GM11168 (cell line): ENCODE measurements around the gene TAF11.
"Not testable (repeated sequence)": the region's sequence is repeated elsewhere in the genome, so short reads cannot be mapped to it uniquely, and the experiment has no call there.

Experiments
- in situ Hi-C: fragments of 300-500 bp; cut with MboI; formaldehyde crosslinking; loops from one replicate; pipeline ENCODE4 v1.12.0; 2022; ENCODE audit warnings: low sequenced_read_pairs; ENCODE audit not compliant: unreplicated experiment

TAF11 gene

DNA sequence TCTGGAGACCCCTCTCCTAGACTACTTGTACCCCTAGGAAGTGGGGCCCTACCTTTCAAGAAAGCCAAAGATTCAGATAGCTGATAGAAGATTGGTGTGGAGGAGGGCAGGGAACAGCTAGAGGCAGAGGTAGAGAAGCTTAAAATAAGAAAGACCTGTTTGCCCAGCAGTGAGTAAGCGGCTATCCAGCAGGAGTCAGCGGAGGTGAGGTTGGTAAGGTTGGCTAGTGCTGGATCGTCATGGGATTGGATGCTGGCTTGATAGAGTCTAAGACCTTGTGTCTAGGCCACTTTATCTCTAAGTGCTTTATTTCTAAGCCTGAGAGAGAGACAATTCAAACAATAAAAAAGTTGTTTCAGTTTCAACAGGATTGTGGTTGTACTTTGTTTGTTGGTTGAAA, 20.4 kb upstream of the TAF11 start:
- in situ Hi-C loops, result no loop called here

DNA sequence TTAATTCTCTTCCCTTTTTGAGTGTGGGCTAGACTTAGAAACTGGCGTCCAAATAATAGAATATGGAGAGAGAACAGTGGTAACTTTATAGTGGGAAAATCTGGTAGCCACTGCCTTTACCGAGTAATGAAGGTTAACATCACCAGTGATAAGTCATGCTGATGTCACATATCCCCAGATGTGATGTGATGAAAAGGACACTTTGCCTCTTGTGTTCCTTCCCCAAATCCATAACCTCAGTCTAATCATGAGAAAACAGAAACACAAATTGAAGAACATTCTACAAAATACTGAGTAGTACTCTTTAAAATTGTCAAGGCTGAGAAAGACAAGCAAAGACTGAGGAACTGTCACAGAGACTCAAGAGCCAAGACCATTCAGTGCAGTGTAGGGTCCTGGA, 19.0 kb upstream of the TAF11 start:
- in situ Hi-C loops, result no loop called here

DNA sequence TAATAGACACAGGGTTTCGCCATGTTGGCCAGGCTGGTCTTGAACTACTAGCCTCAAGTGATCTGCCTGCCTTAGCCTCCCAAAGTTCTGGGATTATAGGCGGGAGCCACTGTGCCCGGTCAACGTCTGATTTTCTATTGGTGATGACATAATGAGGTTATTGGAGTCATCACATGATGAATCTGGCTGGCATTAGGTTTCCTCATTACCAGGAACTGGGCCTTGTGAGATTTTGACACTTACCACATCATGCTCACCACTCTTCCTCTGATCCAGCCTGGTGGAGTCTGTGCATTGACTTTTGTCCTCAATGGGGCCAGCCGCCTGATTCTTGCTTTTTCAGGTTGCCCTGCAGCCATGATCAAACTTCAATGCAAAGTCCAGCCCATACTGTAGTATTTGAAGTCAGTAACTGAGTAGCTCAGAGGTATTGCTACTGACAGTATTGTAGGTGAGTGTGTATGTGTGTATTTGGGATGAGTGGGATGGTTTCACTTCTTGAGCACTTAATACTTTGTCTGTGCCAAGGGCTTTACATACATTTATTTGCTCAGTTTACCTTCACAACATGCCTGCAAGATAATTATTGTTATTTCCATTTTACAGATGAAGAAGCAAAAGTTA, 17.3 kb upstream of the TAF11 start:
- in situ Hi-C loops, result no loop called here

DNA sequence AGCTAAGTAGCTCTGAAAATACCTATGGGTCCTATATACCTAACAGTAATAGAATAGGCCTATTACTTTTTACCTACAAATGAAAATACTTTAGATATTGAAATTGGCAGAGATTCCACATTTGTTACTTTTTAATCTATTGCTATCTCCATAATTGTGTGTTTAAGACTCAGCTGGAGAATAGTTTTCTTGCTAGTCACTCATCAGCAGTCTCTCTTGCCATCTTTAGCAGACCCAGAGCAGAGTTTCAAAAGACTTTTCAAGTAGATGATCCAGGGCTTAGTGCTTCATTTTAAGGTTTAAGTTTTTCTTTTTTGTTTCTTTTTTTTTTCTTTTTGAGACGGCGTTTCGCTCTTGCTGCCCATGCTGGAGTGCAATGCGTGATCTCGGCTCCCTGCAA, 14.1 kb upstream of the TAF11 start:
- in situ Hi-C loops, result no loop called here

DNA sequence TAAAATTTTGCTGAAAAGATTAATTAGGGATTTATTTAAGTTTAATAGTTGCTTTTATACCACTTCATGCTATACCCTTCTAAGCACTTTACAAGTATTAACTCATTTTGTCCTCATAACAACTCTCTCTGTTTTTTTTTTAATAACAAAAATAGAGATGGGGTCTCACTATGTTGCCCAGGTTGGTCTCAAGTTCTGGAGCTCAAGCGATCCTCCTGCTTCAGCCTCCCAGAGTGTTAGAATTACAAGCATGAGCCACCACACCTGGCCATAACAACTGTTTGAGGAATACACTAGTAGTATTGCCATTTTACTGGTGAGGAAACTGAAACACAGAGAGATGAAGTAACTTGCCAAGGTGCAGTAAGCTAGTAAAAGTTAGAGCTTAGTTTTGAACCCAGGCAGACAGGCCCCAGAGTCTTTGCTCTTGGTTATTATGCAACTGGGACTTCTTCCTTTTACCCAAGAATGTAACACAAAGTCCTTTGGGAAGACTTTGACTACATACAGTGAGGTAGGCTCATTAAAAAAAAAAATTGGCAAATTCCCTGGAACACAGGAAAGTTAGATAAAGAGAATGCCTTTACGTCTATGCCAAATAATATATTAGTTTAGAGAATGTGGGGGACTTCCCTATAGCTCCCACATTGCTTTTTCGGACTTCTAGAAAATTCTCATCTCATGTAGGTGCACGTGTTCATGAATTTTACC, 12.6 kb upstream of the TAF11 start:
- in situ Hi-C loops, result no loop called here

DNA sequence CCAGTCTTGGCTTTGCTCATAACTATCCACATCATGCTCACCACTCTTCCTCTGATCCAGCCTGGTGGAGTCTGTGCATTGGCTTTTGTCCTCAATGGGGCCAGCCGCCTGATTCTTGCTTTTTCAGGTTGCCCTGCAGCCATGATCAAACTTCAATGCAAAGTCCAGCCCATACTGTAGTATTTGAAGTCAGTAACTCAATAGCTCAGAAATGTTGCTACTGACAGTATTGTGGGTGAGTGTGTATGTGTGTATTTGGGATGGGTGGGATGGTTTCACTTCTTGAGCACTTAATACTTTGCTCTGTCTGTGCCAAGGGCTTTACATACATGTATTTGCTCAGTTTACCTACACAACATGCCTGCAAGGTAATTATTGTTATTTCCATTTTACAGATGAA, 11.9 kb upstream of the TAF11 start:
- in situ Hi-C loops, result not testable (repeated sequence)

DNA sequence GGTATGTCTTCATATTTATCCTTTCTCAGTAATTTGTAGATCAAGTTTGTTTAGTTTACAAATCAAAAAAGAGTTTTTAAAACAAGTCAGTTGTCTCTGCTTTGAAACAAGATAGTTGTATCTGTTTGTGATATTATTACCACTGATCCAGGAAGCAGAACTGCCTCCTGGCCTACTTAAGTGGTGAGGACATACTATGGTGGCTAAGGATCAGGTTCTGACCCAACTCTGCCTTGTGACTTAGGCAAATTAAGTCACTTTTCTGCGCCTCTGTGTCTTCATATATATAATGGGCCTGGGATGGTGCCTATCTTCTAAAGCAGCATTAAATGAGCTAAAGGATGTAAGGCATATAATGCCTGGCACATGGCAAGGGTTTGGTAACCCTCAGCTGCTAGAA, 9.9 kb upstream of the TAF11 start:
- in situ Hi-C loops, result no loop called here

DNA sequence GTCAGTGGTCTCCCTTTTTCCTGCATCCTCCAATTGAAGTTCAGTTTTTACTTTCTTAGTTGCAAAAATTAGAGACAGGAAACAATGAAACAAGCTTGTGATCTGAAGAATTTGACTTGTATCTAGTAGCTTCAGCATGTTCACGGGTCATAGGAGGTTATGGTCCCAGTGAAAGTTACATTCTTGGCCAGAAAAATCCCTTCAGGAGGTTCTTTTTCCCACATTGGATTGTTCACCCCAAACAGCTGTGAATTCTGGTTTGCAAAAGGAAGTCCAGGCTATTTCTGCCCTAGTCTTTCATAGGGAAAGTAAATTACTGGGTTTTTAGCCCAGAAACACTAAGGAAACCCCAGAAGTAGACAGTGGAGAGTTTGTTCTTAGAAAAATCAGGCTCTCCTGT, 9.3 kb upstream of the TAF11 start:
- in situ Hi-C loops, result no loop called here

DNA sequence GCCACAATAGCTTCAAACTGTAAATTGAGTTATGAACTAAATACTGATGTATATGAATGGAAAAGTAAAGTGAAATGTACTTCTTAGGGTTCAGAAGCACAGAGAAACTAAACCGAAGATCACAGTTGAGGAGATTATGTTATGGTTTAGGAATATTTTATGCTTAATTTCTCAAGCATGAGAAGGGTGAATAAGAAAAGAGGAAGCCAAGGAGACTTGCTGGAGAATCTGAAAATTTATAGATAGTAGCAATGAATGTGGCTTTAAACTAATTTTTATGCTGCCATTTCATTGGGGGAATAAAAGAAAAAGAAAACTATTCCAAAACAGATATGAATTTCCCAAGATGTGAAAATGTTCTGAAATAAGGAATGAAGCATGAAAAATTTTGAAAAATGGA, 6.9 kb upstream of the TAF11 start:
- in situ Hi-C loops, result no loop called here

DNA sequence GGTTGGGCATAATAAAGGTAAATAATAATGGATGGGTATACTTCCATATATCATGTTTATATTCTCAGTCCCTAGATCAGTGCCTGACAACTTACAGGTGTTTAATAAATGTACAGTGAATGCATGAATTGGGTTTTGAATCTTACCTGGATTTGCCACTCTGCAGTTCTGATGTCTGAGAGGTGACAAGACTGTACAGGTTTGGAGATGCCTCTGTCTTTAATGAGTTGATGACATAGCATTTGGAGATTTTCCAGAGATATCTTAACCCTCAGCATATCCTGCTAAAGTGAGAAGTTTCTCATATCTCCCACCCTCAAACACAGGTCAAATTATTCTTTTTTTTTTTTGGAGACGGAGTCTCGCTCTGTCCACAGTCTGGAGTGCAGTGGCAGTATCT, 3.5 kb upstream of the TAF11 start:
- in situ Hi-C loops, result no loop called here

DNA sequence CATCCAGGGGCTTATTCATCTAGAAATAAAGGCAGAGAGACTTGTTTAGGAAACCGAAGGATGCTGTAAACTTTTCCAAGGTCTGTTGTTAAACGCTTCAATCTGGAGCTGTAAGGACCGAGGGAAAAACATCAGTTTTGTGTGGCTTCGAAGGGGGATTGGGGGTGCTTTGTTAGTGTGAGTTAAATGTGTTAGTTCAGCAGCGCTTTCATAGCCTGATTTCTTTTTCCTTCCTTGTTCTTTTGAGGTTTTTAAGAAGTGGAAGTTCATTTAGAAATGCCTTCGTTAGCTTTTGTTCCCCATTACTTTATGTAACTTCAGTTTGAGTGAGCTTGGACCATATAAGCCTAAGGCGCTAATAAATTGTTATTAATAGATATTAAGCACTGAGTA, 2.7 kb upstream of the TAF11 start:
- in situ Hi-C loops, result no loop called here

DNA sequence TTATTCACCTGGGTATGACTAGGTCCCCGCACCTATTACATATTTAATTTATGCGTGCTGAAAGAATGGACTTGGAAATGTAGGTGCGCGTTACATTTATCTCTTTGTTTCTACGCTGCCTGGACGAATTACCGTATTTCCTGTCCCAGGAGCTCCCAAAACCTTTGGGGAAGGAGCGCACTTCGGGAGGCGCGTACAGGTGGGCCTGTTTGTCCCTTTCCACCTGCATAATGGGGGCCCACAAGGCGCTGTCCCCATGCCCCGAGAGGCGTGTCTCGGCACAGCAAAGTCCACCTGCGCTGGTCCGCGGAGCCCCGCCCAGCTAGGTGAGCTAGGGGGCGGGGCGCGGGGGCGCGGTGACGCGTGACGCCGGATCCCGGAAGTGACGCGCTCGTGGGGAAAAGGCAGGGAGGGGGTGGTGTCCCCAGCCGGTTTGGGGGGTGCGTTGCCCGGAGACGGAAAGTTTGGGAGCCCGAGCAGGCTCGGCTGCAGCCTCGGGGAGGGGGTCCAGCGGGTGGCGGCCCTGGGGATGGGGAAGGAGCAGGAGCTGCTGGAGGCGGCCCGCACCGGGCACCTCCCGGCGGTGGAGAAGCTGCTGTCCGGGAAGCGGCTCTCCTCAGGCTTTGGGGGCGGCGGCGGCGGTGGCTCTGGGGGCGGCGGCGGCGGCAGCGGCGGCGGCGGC, 1.2 kb upstream of the TAF11 start, which contains the start of gene ANKS1A:
Gene ANKS1A, plus strand, starts transcription at position 382 of the 682 bp plus-strand sequence. Its CDS starts 148 bp downstream, at position 530.
- in situ Hi-C loops, result no loop called here

DNA sequence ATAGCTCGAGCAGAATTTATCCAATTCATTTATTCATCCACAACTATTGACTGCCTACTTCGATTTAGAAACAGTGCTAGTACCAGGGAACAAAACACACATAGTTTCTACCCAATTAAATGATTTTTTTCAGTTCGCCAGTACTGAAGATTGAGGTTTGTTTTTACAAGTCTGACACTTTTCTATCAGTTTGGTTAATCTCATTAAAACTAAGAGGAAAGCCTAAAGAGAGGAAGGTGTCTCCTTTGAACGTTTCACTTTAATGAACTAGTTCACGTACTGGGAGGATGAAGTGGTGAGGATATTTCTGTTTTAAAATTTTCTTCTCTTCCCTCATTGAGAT, 643 bp upstream of the TAF11 start:
- in situ Hi-C loops, result no loop called here

DNA sequence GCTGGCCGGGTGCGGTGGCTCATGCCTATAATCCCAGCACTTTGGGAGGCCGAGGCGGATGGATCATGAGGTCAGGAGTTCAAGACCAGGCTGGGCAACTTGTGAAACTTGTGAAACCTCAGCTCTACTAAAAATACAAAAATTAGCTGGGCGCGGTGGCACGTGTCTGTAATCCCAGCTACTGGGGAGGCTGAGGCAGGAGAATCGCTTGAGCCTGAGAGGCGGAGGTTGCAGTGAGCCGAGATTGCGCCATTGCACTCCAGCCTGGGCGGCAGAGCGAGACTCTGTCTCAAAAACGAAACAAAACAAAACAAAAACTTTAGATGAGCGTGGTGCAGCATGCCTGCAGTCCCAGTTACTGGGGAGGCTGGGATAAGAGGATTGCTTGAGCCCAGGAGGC, 2.0 kb downstream of the TAF11 start:
- in situ Hi-C loops, result not testable (repeated sequence)

DNA sequence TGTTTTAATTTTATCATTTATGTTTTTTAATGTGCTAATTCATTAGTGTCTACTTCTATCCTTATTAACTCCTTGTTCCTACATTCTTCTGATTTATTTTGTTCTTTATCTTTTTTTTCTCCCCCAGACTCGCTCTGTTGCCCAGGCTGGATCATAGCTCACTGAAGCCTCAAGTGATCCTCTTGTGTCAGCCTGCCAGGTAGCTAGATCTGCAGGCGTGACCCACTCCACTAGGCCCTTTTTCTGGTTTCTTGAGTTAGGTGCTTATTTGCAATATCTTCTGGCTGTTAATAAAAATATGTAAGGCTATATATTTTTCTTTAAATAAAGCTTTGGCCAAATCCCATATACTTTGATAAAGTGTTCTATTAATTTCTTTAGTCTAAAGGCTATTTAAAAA, 2.8 kb downstream of the TAF11 start:
- in situ Hi-C loops, result no loop called here

DNA sequence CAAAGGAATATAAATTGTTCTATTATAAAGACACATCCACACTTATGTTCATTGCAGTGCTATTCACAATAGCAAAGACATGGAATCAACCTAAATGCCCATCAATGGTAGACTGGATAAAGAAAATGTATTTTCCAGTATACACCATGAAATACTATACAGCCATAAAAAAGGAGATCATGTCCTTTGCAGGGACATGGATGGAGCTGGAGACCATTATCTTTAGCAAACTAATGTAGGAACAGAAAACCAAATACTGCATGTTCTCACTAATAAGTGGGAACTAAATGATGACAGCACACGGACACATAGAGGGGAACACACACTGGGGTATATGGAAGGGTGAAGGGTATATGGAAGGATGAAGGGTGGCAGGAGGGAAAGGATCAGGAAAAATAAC, 3.8 kb downstream of the TAF11 start:
- in situ Hi-C loops, result not testable (repeated sequence)

DNA sequence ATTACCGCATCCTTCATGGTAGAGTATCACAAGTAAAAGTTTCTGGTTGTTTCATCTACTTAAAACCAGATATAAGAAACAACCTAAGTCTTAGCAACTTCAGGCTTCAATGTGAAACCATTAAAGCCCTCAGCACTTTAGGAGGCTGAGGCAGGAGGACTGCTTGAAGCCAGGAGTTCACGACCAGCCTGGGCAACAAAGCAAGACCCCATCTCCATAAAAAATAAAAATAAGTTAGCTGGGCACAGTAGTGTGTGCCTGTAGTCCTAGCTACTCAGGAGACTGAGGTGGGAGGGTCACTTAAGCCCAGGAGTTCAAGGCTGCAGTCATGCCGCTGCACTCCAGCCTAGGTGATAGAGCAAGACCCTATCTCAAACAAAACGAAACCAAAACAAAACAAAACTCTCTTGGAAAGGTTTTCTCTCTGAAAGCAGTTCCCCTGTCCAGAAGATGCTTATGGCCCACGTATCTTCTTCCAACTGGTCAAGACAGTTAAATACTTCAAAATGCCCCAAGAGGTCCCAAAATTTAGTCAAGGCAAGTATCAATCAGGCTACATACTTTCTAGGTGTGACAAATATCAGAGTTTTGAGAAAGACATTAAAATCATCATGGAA, 9.9 kb downstream of the TAF11 start:
- in situ Hi-C loops, result no loop called here

DNA sequence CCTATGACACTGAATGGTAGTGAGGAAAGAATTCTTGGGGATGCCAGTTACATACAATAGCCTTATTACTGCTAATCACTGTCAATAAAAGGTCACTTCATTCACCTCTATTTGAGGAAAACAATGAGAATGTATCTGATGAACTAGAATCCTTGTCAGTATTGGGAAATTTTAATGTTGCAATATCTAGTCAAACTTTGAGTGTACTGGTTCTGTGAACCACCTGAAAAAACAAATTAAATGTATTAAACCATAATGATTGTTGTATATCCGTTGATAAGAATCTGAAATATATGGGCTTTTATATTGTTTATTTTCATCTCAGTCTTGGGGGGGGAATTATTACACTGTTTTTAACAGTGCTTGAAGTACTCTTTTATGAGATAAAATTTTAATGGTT, 10.6 kb downstream of the TAF11 start:
- in situ Hi-C loops, result no loop called here

DNA sequence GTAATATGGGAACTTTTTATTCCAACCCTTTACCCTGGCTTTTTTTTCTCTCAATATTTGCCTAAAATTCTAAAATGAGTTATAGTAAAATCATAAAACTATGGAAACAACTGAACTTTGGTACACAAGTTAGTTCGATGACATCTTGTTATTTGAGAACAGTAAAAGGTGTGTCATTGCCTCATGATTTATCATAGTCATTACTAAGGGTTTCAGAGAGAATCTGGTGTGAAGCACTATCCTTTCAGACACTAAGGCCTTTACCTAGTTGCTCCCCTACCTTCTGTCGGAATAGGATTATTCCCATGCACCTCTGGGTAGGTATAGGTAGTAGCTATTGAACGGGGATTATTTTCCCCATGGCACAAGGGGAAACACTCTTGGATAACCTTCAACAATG, 11.4 kb downstream of the TAF11 start:
- in situ Hi-C loops, result no loop called here

DNA sequence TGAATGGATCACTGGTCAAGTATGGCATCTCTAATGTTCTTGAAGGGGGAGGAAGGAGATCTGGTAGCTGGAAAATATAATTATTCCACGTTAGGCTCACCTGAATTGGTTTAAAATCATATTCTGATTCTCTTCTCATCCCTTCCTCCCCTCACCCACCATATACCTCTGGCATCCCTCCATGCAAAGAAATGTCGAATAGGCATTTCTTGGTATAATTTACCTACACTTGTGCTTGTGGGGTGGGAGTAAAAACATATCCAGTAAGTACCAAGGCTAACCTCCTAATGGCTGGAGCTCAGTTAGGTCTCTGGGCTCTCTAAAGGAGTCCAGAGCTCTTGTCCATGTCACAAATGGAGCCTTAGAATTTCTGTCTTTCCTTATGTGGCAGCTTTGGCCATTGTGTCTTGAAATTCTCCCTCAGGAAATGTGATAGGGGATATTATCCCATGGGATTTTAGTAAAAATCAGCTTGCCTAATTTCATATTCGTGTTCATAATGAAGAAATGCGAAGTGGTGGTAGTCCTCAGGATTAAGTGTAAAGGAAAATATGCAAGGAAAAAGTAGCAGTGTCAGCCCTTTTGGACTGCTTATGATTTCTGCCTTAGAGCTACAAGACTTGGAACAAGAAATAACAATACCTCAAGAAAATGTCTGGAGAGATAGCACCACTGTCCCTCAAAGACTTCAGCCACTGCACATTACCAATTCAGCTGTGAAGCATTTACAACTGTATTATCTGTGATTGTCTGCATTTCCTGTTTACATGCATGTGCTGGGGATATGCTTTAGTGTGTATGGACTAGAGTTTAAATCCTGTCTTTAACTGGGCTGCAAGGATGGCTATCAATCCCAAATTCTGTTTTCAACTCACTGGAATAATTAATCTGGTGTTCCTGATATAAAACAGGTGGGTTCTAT, 12.3 kb downstream of the TAF11 start:
- in situ Hi-C loops, result no loop called here
